ENCODE data around the gene EIPR1. TPM values are rescaled to one million over a fixed set of nuclear protein-coding genes. Genes with fewer than 3 reads are reported as not detected.

EIPR1 gene
- polyA plus RNA-seq, 1 donor (not counting 4 experiments of a cell fraction or from before 2014, with no cell fraction given), result 44.3 TPM

GRCh38 chr2:3305431-3305830 is 72.2 kb downstream of the EIPR1 start:
- H3K9ac ChIP-seq (ENCODE audit: control insufficient read depth, extremely low read depth, insufficient read depth, low read length), result no peak overlapping the region
- H3K4me1 ChIP-seq (ENCODE audit: control insufficient read depth, extremely low read depth, insufficient read depth, low read length), result peaks cover 2% of the 10 kb centered on the region
- peaks cover 0 to 6% of the 10 kb centered on the region in 2 experiments for H3K36me3 ChIP-seq (ENCODE audit: control insufficient read depth in 2 of 2, extremely low read depth in 1 of 2, insufficient read depth in 2 of 2, low read length in 2 of 2)
- no peaks in the 10 kb centered on the region for H3K27me3 ChIP-seq (ENCODE audit: control insufficient read depth, extremely low read depth, insufficient read depth, low read length)
- peaks cover 2% of the 10 kb centered on the region for H3K79me2 ChIP-seq (ENCODE audit: control insufficient read depth, insufficient read depth, low read length)
- TF ChIP-seq EZH2 (IDR thresholded peaks at IDR 0.05; ENCODE audit: low read length) (no peak), CTCF (optimal IDR thresholded peaks at IDR 0.05 in 1 of 3, IDR thresholded peaks at IDR 0.05 in 1 of 3, conservative IDR thresholded peaks at IDR 0.05 in 1 of 3; ENCODE audit: extremely low read depth in 1 of 3, insufficient read depth in 2 of 3, low read length in 3 of 3) (no peak)
- peaks cover under 1% of the 10 kb centered on the region for H4K20me1 ChIP-seq (ENCODE audit: control insufficient read depth, extremely low read depth, insufficient read depth, low read length)
- dilution Hi-C loops (cut with MboI; ENCODE audit: extremely low pct_ligation_motif_present, low sequenced_read_pairs), result no loop called here
- no peaks in the 10 kb centered on the region for H3K9me3 ChIP-seq (ENCODE audit: control insufficient read depth, low read depth, low read length)
- H2AFZ ChIP-seq (ENCODE audit: control insufficient read depth, low read length), result no peak overlapping the region
- no peak overlapping the region for H3K4me3 ChIP-seq (ENCODE audit: control insufficient read depth in 2 of 3, extremely low read depth in 1 of 3, insufficient read depth in 2 of 3, low read depth in 1 of 3, low read length in 3 of 3)
- DNase-seq (ENCODE audit: low read depth, low spot score), result no peak
- no peak overlapping the region for H3K27ac ChIP-seq (ENCODE audit: control insufficient read depth, insufficient read depth, low read length)
- H3K4me2 ChIP-seq (ENCODE audit: control insufficient read depth, extremely low read depth, insufficient read depth, low read depth, low read length), result no peak overlapping the region
- FAIRE-seq, result no peak
- H3K9me1 ChIP-seq (ENCODE audit: control insufficient read depth, extremely low read depth, insufficient read depth, low read length), result no peaks in the 10 kb centered on the region

GRCh38 chr2:3303583-3304406 is 73.8 kb downstream of the EIPR1 start:
- Histone ChIP-seq H3K27me3 (ENCODE audit: control insufficient read depth, extremely low read depth, insufficient read depth, low read length) (no peaks in the 10 kb centered on the region), H2AFZ (ENCODE audit: control insufficient read depth, low read length) (no peak overlapping the region), H3K9ac (ENCODE audit: control insufficient read depth, extremely low read depth, insufficient read depth, low read length) (no peak overlapping the region), H3K4me1 (ENCODE audit: control insufficient read depth, extremely low read depth, insufficient read depth, low read length) (peaks cover 2% of the 10 kb centered on the region), H3K9me3 (ENCODE audit: control insufficient read depth, low read depth, low read length) (no peaks in the 10 kb centered on the region), H3K9me1 (ENCODE audit: control insufficient read depth, extremely low read depth, insufficient read depth, low read length) (no peaks in the 10 kb centered on the region), H4K20me1 (ENCODE audit: control insufficient read depth, extremely low read depth, insufficient read depth, low read length) (peaks cover 3% of the 10 kb centered on the region), H3K4me2 (ENCODE audit: control insufficient read depth, extremely low read depth, insufficient read depth, low read depth, low read length) (peak overlapping the region; percentile 30), H3K79me2 (ENCODE audit: control insufficient read depth, insufficient read depth, low read length) (no peaks in the 10 kb centered on the region), H3K4me3 (ENCODE audit: control insufficient read depth in 2 of 3, extremely low read depth in 1 of 3, insufficient read depth in 2 of 3, low read depth in 1 of 3, low read length in 3 of 3) (no peak overlapping the region), H3K27ac (ENCODE audit: control insufficient read depth, insufficient read depth, low read length) (no peak overlapping the region), H3K36me3 (ENCODE audit: control insufficient read depth in 2 of 2, extremely low read depth in 1 of 2, insufficient read depth in 2 of 2, low read length in 2 of 2) (peaks cover 0 to 8% of the 10 kb centered on the region in 2 experiments)
- TF ChIP-seq CTCF (optimal IDR thresholded peaks at IDR 0.05 in 1 of 3, IDR thresholded peaks at IDR 0.05 in 1 of 3, conservative IDR thresholded peaks at IDR 0.05 in 1 of 3; ENCODE audit: extremely low read depth in 1 of 3, insufficient read depth in 2 of 3, low read length in 3 of 3) (peak; percentile 86 to 96 (median 94)), EZH2 (IDR thresholded peaks at IDR 0.05; ENCODE audit: low read length) (no peak)
- FAIRE-seq (no peak), DNase-seq (ENCODE audit: low read depth, low spot score) (no peak)
- dilution Hi-C loops (cut with MboI; ENCODE audit: extremely low pct_ligation_motif_present, low sequenced_read_pairs), result no loop called here
